ENCODE data around the gene ACSBG1.
"Not testable (repeated sequence)": the region's sequence is repeated elsewhere in the genome, so short reads cannot be mapped to it uniquely, and the experiment has no call there.

ACSBG1 gene

DNA sequence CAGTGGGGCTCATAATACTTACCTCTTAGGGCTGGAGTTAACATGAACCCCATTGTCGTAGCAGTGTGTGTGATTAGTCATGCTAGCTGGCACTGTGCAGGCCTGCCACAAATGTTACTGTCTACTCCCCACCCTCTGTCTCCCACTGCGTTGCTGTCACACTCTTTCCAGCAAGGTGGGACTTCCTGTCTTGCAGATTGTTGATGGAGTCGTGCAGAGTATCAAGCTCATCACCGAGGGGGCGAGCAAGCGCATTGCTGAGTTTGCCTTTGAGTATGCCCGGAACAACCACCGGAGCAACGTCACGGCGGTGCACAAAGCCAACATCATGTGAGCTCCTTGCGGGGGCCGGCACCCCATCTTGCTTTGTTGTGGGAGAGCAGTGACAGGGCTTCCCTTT is 72.3 kb downstream of the ACSBG1 start:
- no peak for DNase-seq

DNA sequence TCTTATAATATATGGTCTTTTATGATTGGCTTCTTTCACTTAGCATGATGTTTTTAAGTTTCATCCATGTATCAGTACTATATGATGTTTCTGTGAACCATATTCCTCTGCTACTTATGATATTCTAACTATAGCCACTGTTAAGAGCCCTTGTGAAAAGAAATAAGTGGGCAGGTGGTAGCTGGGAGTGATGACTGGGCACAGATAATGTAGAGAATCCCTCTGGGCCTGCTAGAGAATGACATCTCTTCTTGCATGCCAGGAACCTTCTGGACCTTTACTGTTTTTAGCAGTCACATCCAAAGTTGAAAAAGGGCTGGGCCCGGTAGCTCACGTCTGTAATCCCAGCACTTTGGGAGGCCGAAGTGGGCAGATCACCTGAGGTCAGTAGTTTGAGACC is 75.0 kb downstream of the ACSBG1 start:
- no peak for DNase-seq

DNA sequence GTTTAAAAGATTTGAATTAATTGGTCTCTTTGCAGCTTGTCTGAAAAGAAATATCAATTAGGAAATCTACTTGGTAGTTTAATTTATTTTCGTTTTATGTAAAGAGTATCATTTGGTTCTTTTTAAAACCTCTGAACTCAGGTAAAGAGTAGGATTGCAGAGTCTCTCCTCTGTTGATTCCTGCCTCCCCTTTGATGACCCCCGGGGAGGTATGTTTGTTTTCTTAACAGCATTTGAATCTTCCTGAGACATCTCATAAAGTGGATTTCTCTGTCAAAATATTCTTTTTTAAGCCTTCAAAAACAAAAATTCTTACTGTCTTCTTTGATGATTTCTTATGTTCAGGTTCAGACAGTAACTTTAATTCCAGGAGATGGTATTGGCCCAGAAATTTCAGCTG is 77.2 kb downstream of the ACSBG1 start:
- no peak for DNase-seq

DNA sequence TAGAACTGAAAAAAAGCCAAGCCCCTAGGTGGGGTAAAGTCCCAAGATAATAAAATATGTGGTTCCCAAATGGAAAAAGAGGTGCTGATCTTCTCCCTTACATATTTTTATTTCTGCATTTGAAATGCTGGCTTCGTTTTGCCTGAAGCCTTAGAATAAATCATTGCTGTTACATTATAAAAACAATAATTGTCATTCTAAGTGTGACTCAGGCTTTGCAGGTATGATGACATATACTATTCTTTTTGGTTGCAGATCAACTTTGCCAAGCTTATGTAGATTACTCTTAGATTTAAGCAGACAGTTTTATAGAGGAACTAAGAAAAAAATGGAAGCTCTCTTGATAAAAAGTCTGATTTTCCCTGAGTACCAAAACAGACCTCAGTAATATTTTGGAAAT is 77.7 kb downstream of the ACSBG1 start:
- DNase-seq = no peak

DNA sequence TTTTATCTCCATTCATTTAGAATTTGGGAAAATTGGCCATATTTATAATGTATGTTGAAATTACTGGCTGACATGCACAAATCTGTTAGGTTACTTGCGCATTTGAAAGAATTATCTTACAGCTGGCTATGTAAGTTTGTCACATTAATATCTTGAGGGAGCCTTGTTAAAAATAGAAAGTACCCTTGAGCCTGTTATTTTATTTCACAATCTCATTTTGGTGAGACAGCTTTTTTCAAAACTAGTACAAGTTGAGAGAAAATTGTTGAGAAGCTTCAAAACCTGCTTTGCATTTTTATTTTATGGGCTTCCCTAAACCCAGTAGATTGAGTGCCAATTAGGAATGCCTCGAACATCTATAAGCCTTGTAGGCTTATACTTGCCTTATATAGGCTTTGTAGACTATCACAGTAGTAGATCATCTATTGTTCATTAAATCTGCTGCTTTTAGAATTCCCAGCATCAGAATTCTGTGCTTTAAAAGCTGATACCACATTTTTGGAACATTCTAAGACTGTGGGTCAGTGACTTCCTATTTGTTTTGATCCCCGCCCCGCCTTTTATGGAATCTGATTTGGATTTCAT is 78.9 kb downstream of the ACSBG1 start:
- no peak for DNase-seq

DNA sequence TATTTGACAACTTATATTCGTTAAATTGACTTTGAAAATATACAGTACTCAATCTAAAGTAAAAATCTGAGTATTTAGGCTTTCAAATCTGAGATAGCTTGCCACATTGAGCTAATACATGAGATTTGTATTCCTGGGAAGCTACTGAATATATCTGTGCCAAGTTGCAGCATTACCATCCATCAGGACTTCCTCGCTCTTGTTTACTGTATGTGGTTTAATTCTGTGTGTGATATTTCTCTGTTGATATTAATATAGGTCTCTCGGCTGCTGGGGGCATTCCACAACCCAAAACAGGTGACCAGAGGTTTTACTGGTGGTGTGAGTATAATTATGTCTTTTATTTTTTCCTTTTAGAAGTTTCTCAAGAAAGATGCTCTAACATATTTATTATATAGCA is 79.4 kb downstream of the ACSBG1 start:
- no peak for DNase-seq

DNA sequence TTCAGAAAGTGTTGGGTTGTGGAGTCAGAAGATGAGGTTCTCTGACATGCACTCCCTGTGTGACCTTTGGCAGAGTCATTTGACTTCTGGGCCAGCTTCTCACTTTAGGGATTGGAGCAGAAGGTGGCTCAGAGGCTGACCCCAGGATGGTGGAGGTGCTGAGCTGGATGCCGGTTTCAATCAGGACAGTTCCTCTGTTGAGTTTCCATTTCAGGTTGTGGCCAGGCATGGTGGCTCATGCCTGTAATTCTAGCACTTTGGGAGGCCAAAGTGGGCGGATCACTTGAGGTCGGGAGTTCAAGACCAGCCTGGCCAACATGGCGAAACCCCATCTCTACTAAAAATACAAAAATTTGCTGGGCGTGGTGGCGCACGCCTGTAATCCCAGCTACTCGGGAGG is 83.3 kb downstream of the ACSBG1 start:
- not testable (repeated sequence) for DNase-seq

DNA sequence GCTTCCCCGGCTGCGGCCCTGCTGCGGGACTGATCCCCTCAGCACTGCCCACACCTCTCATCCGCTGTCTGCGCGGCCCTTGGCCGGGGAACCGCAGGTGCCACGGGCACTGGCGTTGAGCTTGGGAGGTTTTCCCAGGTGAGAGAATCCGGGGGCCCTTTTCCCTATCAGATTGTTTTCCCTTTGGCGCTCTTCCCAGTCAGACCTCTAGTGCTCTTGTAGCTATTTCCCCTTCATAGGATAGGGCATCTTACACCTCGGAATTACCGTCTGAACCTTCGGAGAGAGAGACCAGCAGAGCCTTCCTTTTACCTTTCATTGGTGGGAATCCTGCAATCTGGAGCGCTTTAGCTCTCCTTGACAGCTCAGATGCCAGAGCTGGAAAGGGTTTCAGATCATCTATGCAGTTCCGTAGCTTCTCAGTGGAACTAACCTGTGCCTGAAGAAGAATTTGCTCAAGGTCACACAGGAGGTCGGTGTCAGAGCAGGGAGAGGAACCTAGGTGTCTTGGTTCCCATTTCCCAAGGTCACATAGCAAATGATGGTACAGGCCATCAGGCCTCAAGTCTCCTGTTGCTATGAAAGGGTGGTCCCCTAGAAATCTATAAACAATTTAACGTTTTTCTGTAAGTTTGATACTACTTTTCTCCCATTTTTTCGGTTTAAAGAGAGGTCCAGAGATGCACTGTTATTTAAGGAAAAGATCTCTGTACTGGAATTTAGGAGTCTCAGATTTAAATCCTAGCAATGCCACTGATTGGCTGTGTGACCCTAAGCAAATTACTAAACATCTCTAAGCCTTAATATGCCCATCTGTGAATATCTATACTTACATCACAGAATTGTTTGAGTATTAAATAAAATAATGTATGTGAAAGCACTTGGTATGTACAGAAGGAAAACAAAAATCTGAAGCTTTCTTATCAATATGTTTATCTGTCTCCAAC is 84.3 kb downstream of the ACSBG1 start:
- no peak for DNase-seq

DNA sequence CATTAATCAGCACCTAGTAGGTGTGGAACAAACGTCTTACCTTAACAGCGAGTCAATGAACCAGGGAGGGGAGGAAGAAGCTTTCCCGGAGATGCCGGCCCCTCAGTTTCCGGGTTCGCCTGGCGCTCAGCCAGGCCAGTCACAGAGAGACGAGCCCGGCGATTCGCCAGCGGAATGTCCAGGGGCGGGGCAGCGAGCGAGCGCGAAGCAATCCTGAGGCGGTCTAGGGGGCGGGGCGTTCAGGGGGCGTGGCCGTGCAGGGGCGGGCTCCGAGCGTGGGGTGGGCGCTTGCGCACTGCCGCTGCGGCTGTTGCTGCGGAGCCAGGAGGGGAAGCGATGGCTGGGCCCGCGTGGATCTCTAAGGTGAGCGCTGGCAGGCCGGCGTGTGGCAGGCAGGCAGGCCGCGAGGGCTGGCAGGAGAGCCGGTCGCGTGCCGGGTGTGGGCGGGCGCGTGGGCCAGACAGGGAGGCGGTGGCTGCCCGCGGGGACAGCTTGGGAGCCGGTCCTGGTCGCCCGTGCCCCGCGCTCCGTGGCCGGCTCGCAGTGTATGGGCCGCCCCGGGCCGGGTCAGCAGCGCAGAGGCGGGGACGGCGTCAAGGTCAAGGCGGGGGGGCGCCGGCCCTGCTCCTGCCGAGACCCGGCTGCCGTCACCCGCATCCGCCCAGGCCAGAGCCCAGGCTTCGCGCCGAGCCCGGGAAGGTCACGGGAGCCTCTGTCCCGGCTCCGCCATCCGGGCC is 85.1 kb downstream of the ACSBG1 start, which contains the start of gene IDH3A:
Gene IDH3A, plus strand, starts transcription at position 295 of the 737 bp plus-strand sequence. Its CDS starts 42 bp downstream, at position 337.
- DNase-seq = peak; percentile 97

DNA sequence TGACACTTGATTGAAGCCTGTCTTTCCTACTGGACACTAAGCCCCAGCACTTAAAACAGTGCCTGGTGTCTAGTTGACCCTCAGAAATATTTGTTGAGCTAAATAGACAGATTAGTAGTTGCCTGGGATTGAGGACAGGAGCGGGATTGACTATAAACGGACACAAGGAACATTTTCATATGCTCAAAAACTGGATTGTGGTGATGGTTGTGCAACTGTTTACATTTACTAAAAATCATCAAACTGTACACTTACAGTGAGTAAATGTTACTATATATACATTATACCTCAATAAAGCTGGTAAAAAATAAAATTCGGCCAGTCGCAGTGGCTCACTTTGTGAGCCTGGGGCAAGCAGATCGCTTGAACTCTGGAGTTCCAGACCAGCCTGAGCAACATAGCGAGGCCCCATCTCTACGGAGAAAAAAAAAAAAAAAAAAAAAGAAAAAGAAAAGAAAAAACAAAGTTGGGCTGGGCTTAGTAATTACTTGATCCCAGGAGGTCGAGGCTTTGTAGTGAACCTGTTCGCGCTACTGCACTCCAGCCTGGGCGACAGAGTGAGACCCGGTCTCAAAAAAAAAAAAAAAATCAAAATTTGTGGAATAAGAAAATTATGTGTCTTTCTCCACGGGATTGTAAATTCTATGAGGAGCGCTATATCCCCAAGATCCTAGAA is 85.8 kb downstream of the ACSBG1 start:
- no peak for DNase-seq

DNA sequence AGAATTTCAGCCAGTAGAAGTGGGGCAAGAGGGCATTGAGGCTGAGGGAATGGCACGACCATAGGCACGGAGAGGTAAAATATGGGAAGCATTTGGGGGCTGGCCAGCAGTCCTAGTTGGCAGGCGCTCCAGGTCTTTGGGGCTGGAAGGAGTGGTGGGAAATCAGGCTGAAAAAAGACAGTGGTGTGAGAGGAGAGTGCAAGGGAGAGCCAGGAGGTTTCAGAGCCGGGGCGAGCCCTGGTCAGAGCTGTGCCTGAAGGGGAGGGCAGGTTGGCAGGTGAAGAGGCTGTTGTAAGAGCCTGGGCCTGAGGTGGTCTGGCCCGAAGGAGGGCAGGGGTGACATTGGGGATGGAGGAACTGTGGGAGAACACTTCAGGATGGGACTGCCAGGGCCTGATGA is 86.8 kb downstream of the ACSBG1 start:
- DNase-seq = no peak

DNA sequence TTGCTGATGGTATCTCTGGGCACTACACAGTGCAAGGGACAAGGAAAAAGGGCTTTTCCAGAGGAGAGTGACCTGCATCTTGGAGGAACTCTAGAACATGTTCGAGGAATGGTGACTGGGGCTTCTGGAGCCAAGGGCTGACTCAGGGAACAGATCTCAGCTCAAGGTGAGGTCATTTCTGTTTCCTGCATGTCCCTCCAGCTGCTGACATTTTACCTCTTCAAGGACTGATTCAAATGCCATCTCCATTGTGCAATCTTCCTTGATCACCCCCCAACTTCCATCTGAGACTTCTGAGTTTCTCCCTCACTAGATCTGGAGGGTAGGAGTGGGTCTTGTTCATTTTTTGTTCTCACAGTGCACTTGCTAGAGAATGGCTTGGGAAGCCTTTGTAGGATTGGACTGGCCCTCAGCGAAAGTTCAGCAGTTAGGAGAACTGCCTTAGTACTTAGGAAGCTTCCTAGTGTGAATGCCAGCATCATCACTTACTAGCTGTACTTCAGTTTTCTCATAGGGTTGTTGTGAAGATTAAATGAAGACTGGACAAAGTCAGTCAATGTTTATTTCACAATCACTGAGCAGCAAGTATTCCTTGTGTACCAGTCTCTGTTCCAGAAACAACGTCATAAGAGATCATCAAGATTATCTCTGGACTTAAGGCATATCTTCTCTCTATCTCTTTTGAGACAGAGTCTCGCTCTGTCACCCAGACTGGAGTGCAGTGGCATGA is 87.8 kb downstream of the ACSBG1 start:
- no peak for DNase-seq

DNA sequence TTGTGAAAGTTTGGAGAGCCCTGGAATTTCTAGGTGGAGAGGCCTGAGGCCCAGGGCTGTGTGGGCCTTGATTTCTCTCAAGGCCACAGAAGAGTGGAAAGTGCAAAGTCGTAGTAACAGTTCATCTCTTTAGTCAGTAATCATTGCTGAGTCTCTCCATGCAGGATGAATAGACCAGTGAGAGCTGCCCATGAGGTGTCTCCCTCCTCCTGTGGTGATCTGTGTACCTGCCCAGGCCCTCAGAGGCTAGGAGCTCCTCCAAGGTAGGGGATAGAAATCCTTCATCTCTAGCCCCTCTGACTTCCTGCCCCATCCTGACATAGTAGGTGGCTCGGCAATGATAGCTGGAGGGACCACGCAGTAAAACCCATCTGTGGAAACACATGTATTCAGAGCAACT is 92.0 kb downstream of the ACSBG1 start:
- DNase-seq = no peak

DNA sequence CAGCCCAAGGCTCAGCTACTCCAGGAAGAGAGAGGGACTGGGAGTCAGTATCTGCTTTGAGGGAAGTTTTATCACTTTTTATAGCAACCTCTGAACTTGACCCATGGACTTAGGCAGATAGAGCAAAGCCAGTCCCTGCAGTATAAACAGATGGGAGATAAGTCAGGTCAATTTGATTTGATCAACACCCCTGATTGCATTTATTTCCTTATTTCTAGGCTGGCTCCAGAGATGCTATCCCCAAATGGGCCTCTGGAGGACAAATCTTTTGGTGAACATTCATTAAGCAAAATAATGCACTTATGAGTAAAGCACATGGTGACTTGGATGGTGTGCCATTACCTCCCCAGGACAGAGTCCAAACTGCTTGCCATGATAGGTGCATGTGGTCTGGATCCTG is 94.1 kb downstream of the ACSBG1 start:
- no peak for DNase-seq

DNA sequence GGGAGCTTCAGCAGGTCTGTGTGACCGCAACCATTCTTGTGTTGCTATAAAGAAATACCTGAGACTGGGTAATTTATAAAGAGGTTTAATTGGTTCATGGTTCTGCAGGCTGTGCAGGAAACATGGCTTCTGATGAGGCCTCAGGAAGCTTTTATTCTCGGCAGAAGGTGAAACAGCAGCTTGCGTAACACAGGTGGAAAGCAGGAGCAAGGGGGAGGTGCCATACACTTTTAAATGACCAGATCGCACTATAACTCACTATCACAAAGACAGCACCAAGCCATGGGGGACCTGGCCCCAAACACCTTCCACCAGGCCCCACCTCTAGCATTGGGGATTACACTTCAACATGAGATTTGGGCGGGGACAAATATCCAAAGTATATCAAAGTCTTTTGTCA is 94.8 kb downstream of the ACSBG1 start:
- no peak for DNase-seq

DNA sequence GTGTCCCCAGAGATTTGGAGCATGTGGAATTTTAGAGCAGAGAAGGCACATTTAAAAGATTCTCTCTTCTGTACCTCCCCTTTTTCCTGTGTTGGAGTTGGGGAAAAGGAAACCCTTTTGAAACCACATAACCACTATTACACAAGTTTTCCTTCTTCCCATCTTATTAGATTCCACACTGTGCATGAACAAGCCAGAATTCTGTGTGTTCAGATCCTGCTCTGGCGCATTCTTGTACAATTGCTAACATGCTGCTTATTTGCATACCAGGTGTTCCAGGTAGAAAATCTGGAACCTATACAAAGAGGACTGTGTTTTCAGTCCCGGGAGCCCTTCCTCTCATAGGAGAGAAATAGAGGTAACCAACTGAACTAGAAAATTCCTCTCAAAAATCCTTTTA is 100.6 kb downstream of the ACSBG1 start:
- DNase-seq = no peak

DNA sequence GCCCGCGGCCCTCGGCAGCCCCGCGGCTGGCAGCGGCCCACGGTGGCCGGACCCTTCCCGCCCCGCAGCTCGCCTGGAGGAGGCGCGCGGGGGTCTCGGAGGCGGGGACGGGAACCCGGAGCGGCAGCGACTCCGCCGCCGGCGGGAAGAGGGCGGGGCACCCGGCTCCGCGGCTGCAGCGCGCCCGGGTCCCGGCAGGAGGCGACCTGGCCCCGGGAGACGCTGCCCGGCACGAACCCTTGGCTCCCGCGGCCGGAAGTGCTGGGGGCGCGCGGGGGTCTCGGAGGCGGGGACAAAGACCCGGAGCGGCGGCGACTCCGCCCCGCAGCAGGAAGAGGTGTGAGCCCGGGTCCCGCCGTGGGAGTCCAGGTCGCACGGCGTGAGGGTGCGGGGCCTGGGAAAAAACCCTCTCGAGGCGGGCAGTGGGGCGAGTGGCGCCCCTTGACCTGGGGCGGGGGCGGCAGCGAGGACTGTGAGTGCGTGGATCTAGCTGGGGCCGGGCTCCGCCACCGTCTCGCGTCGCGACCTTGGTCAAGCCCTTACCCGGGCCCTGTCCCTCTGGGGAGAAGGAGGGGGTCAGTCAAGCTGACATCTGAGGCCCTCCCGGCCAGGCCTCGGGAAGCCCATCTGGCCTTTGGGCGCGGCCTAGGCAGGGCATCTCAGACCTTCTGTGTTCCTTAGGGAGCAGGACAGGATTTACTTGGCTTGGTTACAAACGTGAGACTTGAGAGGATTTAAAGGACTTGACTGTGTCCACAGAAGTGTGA is 102.9 kb downstream of the ACSBG1 start, which contains the start of gene CIB2:
Gene CIB2, minus strand, starts transcription at position 151 of the 767 bp plus-strand sequence. CDS start 230 bp downstream, outside the sequence.
- peak; percentile 77 for DNase-seq

DNA sequence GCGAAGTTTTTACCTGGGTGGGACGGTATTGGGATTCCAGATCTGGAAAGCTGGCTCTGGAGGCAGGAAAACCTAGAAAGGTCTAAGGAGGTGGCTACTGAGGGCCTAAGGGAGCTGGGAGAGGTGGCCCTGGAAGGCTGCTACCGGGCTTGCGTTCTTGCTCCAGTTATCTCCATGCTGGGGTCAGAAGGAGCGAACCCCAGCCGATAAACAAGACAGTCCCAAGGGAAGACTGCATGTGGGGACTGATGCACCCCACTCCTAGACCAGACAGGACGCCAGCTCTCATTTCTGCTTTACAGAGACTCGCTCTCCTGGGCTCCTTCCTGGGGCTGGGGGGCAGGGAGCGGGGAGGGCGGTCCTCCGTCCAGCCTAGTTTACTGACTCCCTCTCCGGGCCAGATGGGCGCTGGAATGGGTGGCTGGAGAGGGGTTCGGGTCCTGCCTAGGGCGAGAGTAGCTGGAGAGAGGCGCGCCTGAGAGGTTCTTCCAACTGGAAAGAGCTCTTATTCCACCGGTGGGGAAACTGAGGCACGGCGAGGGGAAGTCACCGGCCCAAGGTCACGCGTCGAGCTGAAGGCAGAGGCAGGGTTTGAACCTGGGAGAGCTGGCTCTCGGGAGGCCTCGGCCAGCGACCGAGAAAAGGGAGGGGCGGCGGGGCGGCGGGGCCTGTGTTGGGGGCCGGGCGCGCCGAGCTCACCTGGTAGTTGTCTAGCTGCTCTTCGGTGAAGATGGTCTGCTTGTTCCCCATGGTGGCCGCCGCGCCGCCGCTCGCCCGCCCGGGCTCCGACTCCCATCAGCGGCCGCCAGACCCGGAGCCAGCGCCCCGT is 103.7 kb downstream of the ACSBG1 start:
- DNase-seq = no peak

DNA sequence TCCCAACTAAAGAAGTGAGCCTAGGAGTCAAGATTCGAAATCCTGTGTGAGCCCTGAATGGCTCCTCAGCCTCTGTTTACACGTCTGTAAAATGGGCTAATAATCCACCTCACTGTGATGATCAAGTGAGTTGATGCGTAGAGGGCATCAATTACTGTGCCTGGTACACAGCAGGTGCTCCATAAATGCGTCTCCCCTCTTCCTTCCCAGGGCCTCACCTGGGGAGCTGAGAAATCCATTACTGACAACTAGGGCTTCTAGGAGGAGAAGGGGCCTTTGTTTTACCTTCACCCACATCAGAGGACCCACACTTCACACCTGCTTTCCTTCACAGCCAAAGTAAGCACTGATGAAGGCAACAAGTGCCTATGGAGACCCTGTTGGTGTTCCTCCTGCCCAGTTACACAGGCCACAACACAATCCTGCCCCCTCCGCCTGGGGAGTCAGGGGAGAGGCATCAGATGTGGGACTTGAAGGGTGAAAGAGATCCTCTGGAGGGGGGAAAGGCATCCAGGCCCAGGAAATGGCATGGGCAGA is 104.5 kb downstream of the ACSBG1 start:
- DNase-seq = no peak

DNA sequence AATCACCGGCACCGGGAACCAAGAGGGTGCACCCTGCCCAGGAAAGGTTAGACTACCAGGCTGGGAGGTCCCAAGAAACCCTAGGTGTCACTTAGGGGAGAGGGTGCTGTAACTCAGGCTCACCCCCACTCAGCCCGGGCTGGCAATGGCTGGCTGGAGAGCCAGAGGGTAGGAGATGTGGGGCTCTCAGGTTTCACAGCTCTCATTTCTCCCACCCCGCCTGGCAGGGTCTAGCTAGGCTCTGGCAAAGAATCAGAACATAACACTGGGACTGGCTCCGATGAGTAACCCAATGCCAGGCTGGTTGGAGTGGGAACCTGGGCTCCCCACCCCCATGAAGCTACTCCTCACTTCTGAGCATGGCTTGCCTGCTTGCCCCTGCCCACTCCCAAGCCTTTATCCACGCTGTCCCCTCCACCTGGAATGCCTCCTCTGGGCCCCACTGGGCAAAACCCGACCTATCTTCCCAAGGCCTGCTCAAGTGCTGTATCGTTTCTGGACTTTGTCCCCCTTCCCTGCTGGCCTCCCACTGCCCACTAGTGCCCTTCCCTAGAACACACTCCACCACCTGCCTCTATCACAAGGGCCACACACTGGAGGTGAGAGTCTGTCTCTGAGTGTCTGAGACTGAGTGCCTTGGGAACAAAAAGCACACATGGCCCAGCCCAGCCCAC is 105.2 kb downstream of the ACSBG1 start:
- DNase-seq = no peak

All from CD4-positive, alpha-beta T cell treated with Interferon gamma for 1 hour (primary cell).